Measurements from ENCODE around the gene ANGPTL2. TPM values are rescaled to one million over a fixed set of nuclear protein-coding genes. Genes with fewer than 3 reads are reported as not detected.

The ANGPTL2 gene
- total RNA-seq, 1 donor from 2014 or later = 17.5 TPM

GRCh38 chr9:127083138-127083980, 39.1 kb downstream of the ANGPTL2 start:
- H3K36me3 Mint-ChIP-seq (ENCODE audit: low read depth, unreplicated experiment) = peaks cover 14% of the 10 kb centered on the region
- FAIRE-seq (no peak), DNase-seq (ENCODE audit: low read depth) (no peak)
- Histone ChIP-seq H3K79me2 (ENCODE audit: insufficient read depth, low read length) (no peaks in the 10 kb centered on the region), H3K9me3 (ENCODE audit: insufficient read depth, low read depth, low read length) (no peaks in the 10 kb centered on the region), H3K4me2 (ENCODE audit: low read length) (no peak overlapping the region), H3K27ac (ENCODE audit: low read depth, low read length) (no peak overlapping the region), H2AFZ (ENCODE audit: low read depth, low read length) (no peak overlapping the region), H3K4me3 (ENCODE audit: insufficient read depth, low read depth, low read length) (no peak overlapping the region), H3K27me3 (ENCODE audit: insufficient read depth, low read length) (peaks cover 29% of the 10 kb centered on the region), H4K20me1 (ENCODE audit: insufficient read depth, low read length) (no peaks in the 10 kb centered on the region), H3K36me3 (ENCODE audit: insufficient read depth, low read length) (no peaks in the 10 kb centered on the region), H3K9ac (ENCODE audit: low read length) (no peak overlapping the region), H3K4me1 (ENCODE audit: insufficient read depth, low read length) (no peaks in the 10 kb centered on the region)
- no peak overlapping the region for H3K4me3 Mint-ChIP-seq (ENCODE audit: unreplicated experiment)
- no peak overlapping the region for H3K27ac Mint-ChIP-seq (ENCODE audit: unreplicated experiment)
- H3K9me3 Mint-ChIP-seq (ENCODE audit: unreplicated experiment) = no peaks in the 10 kb centered on the region
- H3K4me1 Mint-ChIP-seq (ENCODE audit: low read depth, unreplicated experiment) = no peaks in the 10 kb centered on the region
- no peak for TF ChIP-seq EZH2 (IDR thresholded peaks at IDR 0.05; ENCODE audit: insufficient read depth, low read length)
- TF ChIP-seq CTCF (IDR thresholded peaks at IDR 0.05; ENCODE audit: insufficient read depth, low read depth, low read length) = no peak
- peaks cover 26% of the 10 kb centered on the region for H3K27me3 Mint-ChIP-seq (ENCODE audit: low read depth, unreplicated experiment)

- H3K27me3 ChIP-seq (ENCODE audit: insufficient read depth, low read length) = peaks cover 28% of the 10 kb centered on the region
- no peak overlapping the region for H3K4me3 ChIP-seq (ENCODE audit: insufficient read depth, low read depth, low read length)
- DNase-seq (ENCODE audit: low read depth) (no peak), FAIRE-seq (no peak)
- no peak overlapping the region for H3K4me2 ChIP-seq (ENCODE audit: low read length)
- no peaks in the 10 kb centered on the region for H3K36me3 ChIP-seq (ENCODE audit: insufficient read depth, low read length)
- Mint-ChIP-seq H3K4me1 (ENCODE audit: low read depth, unreplicated experiment) (peaks cover 8% of the 10 kb centered on the region), H3K4me3 (ENCODE audit: unreplicated experiment) (no peak overlapping the region), H3K9me3 (ENCODE audit: unreplicated experiment) (no peaks in the 10 kb centered on the region), H3K27ac (ENCODE audit: unreplicated experiment) (no peak overlapping the region), H3K36me3 (ENCODE audit: low read depth, unreplicated experiment) (peaks cover 5% of the 10 kb centered on the region), H3K27me3 (ENCODE audit: low read depth, unreplicated experiment) (peaks cover 26% of the 10 kb centered on the region)
- H3K9me3 ChIP-seq (ENCODE audit: insufficient read depth, low read depth, low read length) = no peaks in the 10 kb centered on the region
- no peak overlapping the region for H3K27ac ChIP-seq (ENCODE audit: low read depth, low read length)
- no peak overlapping the region for H2AFZ ChIP-seq (ENCODE audit: low read depth, low read length)
- TF ChIP-seq EZH2 (IDR thresholded peaks at IDR 0.05; ENCODE audit: insufficient read depth, low read length) (no peak), CTCF (IDR thresholded peaks at IDR 0.05; ENCODE audit: insufficient read depth, low read depth, low read length) (no peak)
- H3K4me1 ChIP-seq (ENCODE audit: insufficient read depth, low read length) = no peaks in the 10 kb centered on the region
- H3K79me2 ChIP-seq (ENCODE audit: insufficient read depth, low read length) = no peaks in the 10 kb centered on the region
- no peak overlapping the region for H3K9ac ChIP-seq (ENCODE audit: low read length)
- no peaks in the 10 kb centered on the region for H4K20me1 ChIP-seq (ENCODE audit: insufficient read depth, low read length)
Measured at GRCh38 chr9:127081250-127082185, 40.9 kb downstream of the ANGPTL2 start.

All from astrocyte (in vitro differentiated cells and primary cell).